ENCODE measurements around the gene IFI35. TPM values are rescaled to one million over a fixed set of nuclear protein-coding genes. Genes with fewer than 3 reads are reported as not detected.
"Not testable (repeated sequence)": the region's sequence is repeated elsewhere in the genome, so short reads cannot be mapped to it uniquely, and the experiment has no call there.

Gene IFI35
- total RNA-seq, 1 experiment from 2014 or later = 98.6 TPM

DNA sequence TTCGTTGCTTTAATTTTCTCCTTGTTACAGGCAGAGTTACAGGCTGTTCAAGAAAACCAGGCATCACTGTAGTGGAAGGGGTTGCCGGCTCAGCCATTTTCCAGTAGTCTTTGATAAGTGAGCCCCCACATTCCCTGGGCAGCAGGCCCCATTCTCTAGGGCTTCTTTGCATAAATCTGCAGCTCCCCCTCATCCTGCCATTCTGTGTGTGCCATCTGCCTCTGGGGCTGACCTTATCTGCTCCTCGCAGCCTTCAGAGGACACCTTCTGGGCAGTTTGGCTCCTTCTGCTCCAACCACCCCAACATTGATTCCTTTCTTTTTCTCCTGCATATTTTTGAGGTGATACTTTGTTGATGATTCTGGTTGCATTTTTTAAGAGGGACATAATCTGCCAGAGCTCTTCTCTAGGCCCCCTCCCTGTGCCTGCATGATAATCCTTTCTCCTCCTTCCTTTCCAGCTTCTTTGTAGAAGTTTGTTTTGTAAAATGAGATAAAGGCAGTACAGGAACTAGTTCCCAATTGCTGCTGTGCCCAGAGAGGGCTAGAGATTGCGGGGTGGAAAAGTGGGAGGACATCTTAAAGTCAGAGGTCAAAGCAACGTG, 35.5 kb downstream of the IFI35 start:
- no peak for DNase-seq
- H3K9me3 Mint-ChIP-seq (ENCODE audit: low read depth, unreplicated experiment) = no peaks in the 10 kb centered on the region
- TF ChIP-seq, protein P1, sequence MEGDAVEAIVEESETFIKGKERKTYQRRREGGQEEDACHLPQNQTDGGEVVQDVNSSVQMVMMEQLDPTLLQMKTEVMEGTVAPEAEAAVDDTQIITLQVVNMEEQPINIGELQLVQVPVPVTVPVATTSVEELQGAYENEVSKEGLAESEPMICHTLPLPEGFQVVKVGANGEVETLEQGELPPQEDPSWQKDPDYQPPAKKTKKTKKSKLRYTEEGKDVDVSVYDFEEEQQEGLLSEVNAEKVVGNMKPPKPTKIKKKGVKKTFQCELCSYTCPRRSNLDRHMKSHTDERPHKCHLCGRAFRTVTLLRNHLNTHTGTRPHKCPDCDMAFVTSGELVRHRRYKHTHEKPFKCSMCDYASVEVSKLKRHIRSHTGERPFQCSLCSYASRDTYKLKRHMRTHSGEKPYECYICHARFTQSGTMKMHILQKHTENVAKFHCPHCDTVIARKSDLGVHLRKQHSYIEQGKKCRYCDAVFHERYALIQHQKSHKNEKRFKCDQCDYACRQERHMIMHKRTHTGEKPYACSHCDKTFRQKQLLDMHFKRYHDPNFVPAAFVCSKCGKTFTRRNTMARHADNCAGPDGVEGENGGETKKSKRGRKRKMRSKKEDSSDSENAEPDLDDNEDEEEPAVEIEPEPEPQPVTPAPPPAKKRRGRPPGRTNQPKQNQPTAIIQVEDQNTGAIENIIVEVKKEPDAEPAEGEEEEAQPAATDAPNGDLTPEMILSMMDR (IDR thresholded peaks at IDR 0.05; ENCODE audit: unreplicated experiment) = no peak
- H3K36me3 Mint-ChIP-seq (ENCODE audit: insufficient read depth, unreplicated experiment) = peaks cover 7% of the 10 kb centered on the region
- H3K27me3 Mint-ChIP-seq (ENCODE audit: unreplicated experiment) = no peaks in the 10 kb centered on the region
- no peak overlapping the region for H3K27ac Mint-ChIP-seq (ENCODE audit: unreplicated experiment)
- no TSS peak for BruUV-seq (replicated peaks)
- CTCF ChIA-PET = interaction anchor here (1.5 kb wide), 1 partner anchor 11 kb away, joined by 4 read pairs; no protein-coding TSS in a partner anchor
- no peak overlapping the region for H3K4me3 Mint-ChIP-seq (ENCODE audit: low read depth, unreplicated experiment)
- H3K4me1 Mint-ChIP-seq (ENCODE audit: low read depth, unreplicated experiment) = no peaks in the 10 kb centered on the region
- intact Hi-C loops (cut with micrococcal nuclease; ENCODE audit: unreplicated experiment) = no loop called here

DNA sequence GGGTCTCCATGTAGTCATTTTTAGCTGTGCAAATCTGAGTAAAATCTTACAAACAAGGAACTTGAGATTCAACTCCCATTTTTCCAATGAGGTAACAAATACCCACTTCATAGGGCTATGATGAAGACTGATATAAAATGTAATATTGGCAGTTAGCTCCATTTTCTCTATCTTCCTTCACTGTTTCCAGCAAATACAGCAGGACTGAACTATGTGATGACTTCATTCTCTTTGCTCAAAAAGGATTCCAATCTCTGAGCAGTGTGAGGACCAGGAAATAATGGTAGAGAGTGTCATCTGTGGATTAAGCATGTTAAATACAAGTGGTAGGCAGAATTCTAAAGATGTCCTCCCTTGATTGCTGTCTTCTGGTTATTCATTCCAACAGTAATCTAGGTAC, 36.7 kb downstream of the IFI35 start:
- H3K27ac Mint-ChIP-seq (ENCODE audit: unreplicated experiment) = no peak overlapping the region
- TF ChIP-seq, protein P1 (IDR thresholded peaks at IDR 0.05; ENCODE audit: unreplicated experiment) = no peak
- H3K9me3 Mint-ChIP-seq (ENCODE audit: low read depth, unreplicated experiment) = no peaks in the 10 kb centered on the region
- intact Hi-C loops (cut with micrococcal nuclease; ENCODE audit: unreplicated experiment) = no loop called here
- H3K36me3 Mint-ChIP-seq (ENCODE audit: insufficient read depth, unreplicated experiment) = peaks cover 16% of the 10 kb centered on the region
- no peak overlapping the region for H3K4me3 Mint-ChIP-seq (ENCODE audit: low read depth, unreplicated experiment)
- H3K4me1 Mint-ChIP-seq (ENCODE audit: low read depth, unreplicated experiment) = no peaks in the 10 kb centered on the region
- CTCF ChIA-PET = interaction anchor here (1.5 kb wide), 1 partner anchor 12 kb away, joined by 4 read pairs; no protein-coding TSS in a partner anchor
- H3K27me3 Mint-ChIP-seq (ENCODE audit: unreplicated experiment) = no peaks in the 10 kb centered on the region
- no peak for DNase-seq
- no TSS peak for BruUV-seq (replicated peaks)

DNA sequence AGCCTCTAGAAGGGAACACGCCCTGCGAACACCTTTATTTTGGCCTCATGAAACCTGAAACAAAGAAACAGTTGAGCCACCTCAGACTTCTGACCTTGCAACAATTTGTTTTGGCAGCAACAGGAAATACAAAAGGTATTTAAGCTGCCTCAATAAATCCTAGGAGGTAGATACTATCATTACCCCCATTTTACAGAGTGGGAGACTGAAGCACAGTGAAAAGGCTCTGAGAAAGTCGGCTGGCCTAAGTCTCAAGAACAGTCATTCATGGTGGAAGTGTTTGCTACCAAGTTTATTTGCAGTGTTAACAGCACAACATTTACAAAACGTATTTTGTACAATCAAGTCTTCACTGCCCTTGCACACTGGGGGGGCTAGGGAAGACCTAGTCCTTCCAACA, 37.4 kb downstream of the IFI35 start:
- H3K27me3 Mint-ChIP-seq (ENCODE audit: unreplicated experiment) = no peaks in the 10 kb centered on the region

DNA sequence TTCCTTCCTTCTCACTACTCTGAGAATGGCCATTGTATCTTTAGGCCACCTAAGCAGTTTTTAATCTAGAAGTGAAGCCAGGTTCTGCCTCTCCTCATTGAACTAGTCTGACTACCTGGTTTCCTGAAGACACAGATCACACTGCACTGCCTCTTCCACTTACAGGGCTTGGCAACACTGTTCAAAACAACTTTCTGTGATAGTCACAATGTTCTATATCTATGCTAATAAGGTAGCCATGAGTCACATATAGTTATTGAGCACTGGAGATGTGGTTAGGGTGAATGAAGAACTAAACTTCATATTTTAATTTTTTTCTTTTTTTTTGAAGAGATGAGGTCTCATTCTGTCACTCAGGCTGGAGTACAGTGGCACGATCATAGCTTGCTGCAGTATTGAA, 45.4 kb downstream of the IFI35 start:
- no peaks in the 10 kb centered on the region for H3K4me1 Mint-ChIP-seq (ENCODE audit: low read depth, unreplicated experiment)
- no peaks in the 10 kb centered on the region for H3K9me3 Mint-ChIP-seq (ENCODE audit: low read depth, unreplicated experiment)
- H3K27me3 Mint-ChIP-seq (ENCODE audit: unreplicated experiment) = no peaks in the 10 kb centered on the region
- H3K4me3 Mint-ChIP-seq (ENCODE audit: low read depth, unreplicated experiment) = no peak overlapping the region
- peaks cover 58% of the 10 kb centered on the region for H3K36me3 Mint-ChIP-seq (ENCODE audit: insufficient read depth, unreplicated experiment)
- no peak for DNase-seq
- intact Hi-C loops (cut with micrococcal nuclease; ENCODE audit: unreplicated experiment) = no loop called here
- H3K27ac Mint-ChIP-seq (ENCODE audit: unreplicated experiment) = no peak overlapping the region
- no TSS peak for BruUV-seq (replicated peaks)
- CTCF ChIA-PET = interaction anchor here (0.6 kb wide), 1 partner anchor 466 kb away, joined by 4 read pairs; no protein-coding TSS in a partner anchor
- TF ChIP-seq, protein P1 (IDR thresholded peaks at IDR 0.05; ENCODE audit: unreplicated experiment) = no peak

More for the DNA sequence above, 37.4 kb downstream of the IFI35 start:
- no peaks in the 10 kb centered on the region for H3K9me3 Mint-ChIP-seq (ENCODE audit: low read depth, unreplicated experiment)
- intact Hi-C loops (cut with micrococcal nuclease; ENCODE audit: unreplicated experiment) = no loop called here
- TF ChIP-seq, protein P1 (IDR thresholded peaks at IDR 0.05; ENCODE audit: unreplicated experiment) = no peak
- H3K27ac Mint-ChIP-seq (ENCODE audit: unreplicated experiment) = no peak overlapping the region
- no peaks in the 10 kb centered on the region for H3K4me1 Mint-ChIP-seq (ENCODE audit: low read depth, unreplicated experiment)
- peaks cover 20% of the 10 kb centered on the region for H3K36me3 Mint-ChIP-seq (ENCODE audit: insufficient read depth, unreplicated experiment)
- DNase-seq = no peak
- no TSS peak for BruUV-seq (replicated peaks)
- CTCF ChIA-PET = no interaction called here
- no peak overlapping the region for H3K4me3 Mint-ChIP-seq (ENCODE audit: low read depth, unreplicated experiment)

DNA sequence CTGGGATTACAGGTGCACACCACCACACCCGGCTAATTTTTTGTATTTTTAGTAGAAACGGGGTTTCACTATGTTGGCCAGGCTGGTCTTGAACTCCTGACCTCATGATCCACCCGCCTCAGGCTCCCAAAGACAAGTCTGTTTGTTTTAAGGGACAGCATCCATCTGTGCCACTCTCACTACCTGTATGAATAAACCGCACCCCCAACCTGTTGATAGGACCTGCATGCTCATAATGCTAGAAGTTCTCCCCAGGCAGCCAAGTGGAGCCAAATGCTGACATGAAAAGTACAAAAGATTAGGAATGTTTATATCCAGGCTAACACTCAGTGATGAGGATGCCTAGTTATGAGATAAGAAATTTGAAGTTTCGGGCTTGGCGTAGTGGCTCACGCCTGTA, 46.4 kb downstream of the IFI35 start:
- H3K9me3 Mint-ChIP-seq (ENCODE audit: low read depth, unreplicated experiment); DNase-seq; intact Hi-C loops (cut with micrococcal nuclease; ENCODE audit: unreplicated experiment); H3K4me1 Mint-ChIP-seq (ENCODE audit: low read depth, unreplicated experiment); CTCF ChIA-PET; BruUV-seq (replicated peaks); H3K27ac Mint-ChIP-seq (ENCODE audit: unreplicated experiment); H3K4me3 Mint-ChIP-seq (ENCODE audit: low read depth, unreplicated experiment); H3K27me3 Mint-ChIP-seq (ENCODE audit: unreplicated experiment): not testable (repeated sequence)
- H3K36me3 Mint-ChIP-seq (ENCODE audit: insufficient read depth, unreplicated experiment) = peaks cover 53% of the 10 kb centered on the region

Data from Calu3 (cell line).